Esophagus squamous epithelium (tissue), 5 donors: ENCODE results near the gene PTGDR. TPM values are rescaled to one million over a fixed set of nuclear protein-coding genes. Genes with fewer than 3 reads are reported as not detected.

Experiments
- DNase-seq: peaks from one replicate; lab custom pipeline; 2025; lab: John Stamatoyannopoulos, UW
- H3K27ac ChIP-seq, 4 donors: fragments of 200-600 bp; sonication (generic); one replicate each; pipeline ENCODE4 v1.5.1; 2016 to 2019; ENCODE audit warnings: mild to moderate bottlenecking in 1 of 4
- H3K27me3 ChIP-seq, 4 donors: fragments of 200-600 bp; sonication (generic); 1 replicate in 3 of 4; 2 replicates in 1 of 4; pipeline versions ENCODE4 v1.5.1 to v1.6.0; 2017 to 2021; ENCODE audit warnings: antibody characterized with exemption in 1 of 4
- H3K36me3 ChIP-seq, 3 donors: fragments of 200-600 bp; sonication (generic); one replicate each; pipeline ENCODE4 v1.5.1; 2016 to 2019
- H3K4me1 ChIP-seq, 3 donors: fragments of 200-600 bp; sonication (generic); one replicate each; pipeline ENCODE4 v1.5.1; 2017 to 2019
- H3K4me3 ChIP-seq, 4 donors: fragments of 200-600 bp; sonication (generic); 1 replicate in 3 of 4; 2 replicates in 1 of 4; pipeline ENCODE4 v1.5.1; 2016 to 2019; ENCODE audit warnings: mild to moderate bottlenecking in 2 of 4, moderate library complexity in 1 of 4
- H3K9me3 ChIP-seq, 3 donors: fragments of 200-600 bp; sonication (generic); one replicate each; pipeline ENCODE4 v1.5.1; 2016 to 2019
- CTCF ChIP-seq, 6 experiments: fragments of 450-650 bp in 4 of 6; fragments of 200-600 bp in 2 of 6; sonication (generic) in 2 of 6; IDR thresholded peaks; one replicate each; pipeline ENCODE4 v1.5.1; 2016 to 2019; ENCODE audit warnings: antibody characterized with exemption in 6 of 6, mild to moderate bottlenecking in 4 of 6, moderate library complexity in 4 of 6
- POLR2A ChIP-seq, 4 donors: fragments of 450-650 bp; IDR thresholded peaks; one replicate each; pipeline ENCODE4 v1.6.1; 2017; ENCODE audit warnings: antibody characterized with exemption in 4 of 4, mild to moderate bottlenecking in 4 of 4, moderate library complexity in 3 of 4
- WGBS, 2 donors: methylation state at CpG; one replicate each; pipeline ENCODE4 v1.1.5; 2018; 5-methylcytosine and 5-hydroxymethylcytosine counted together
- intact Hi-C: fragments of 100-400 bp; cut with DNase I; formaldehyde crosslinking; loops from one replicate; pipeline ENCODE4 v1.15.0; 2022
- total RNA-seq, 4 donors: library from RNA; depleted of rRNA; stranded (reverse); fragments of >200 nt; gene quantifications; one replicate each; pipeline ENCODE4 v1.1.0, GENCODE V29; 2016
- donor health status: DM: yes; HTN: yes; CAD: no.

PTGDR gene
- total RNA-seq, 4 donors from 2014 or later, result 0.57 TPM; not detected in 3

GRCh38 chr14:52268279-52269061 lies 972 bp downstream of the PTGDR start:
- no peaks in the 10 kb centered on the region for H3K9me3 ChIP-seq
- H3K4me1 ChIP-seq, result peaks cover 6 to 35% (median 10%) of the 10 kb centered on the region in 3 donors
- H3K27me3 ChIP-seq, result peaks cover 0 to 47% (median 5%) of the 10 kb centered on the region in 4 donors
- no peak for TF ChIP-seq CTCF (IDR thresholded peaks at IDR 0.05)
- TF ChIP-seq POLR2A (IDR thresholded peaks at IDR 0.05), result no peak
- H3K36me3 ChIP-seq, result no peaks in the 10 kb centered on the region
- intact Hi-C loops, result no loop called here
- DNase-seq, result no peak
- H3K27ac ChIP-seq, result peak overlapping the region in 1 of 4 donors; percentile 50
- 2 to 4% methylated on average over 9 to 23 of the region's 54 CpGs for WGBS, 2 donors
- H3K4me3 ChIP-seq, result peak overlapping the region; percentile 12 to 60 (median 49)

- 24 to 40% methylated on average over 9 to 17 of the region's 17 CpGs for WGBS, 2 donors
- intact Hi-C loops, result no loop called here
- Histone ChIP-seq H3K9me3 (no peaks in the 10 kb centered on the region), H3K36me3 (no peaks in the 10 kb centered on the region), H3K27me3 (peaks cover 0 to 50% (median 5%) of the 10 kb centered on the region in 4 donors), H3K27ac (no peak overlapping the region), H3K4me3 (peak overlapping the region in 3 of 4 donors; percentile 46 to 60 (median 52)), H3K4me1 (peaks cover 6 to 35% (median 10%) of the 10 kb centered on the region in 3 donors)
- DNase-seq, result no peak
- TF ChIP-seq POLR2A (IDR thresholded peaks at IDR 0.05), result no peak
- TF ChIP-seq CTCF (IDR thresholded peaks at IDR 0.05), result no peak
These were observed 1.6 kb downstream of the PTGDR start for GRCh38 chr14:52269100-52269499.

GRCh38 chr14:52269982-52270381 lies 2.5 kb downstream of the PTGDR start:
- H3K36me3 ChIP-seq, result no peaks in the 10 kb centered on the region
- peaks cover 0 to 50% (median 5%) of the 10 kb centered on the region in 4 donors for H3K27me3 ChIP-seq
- TF ChIP-seq POLR2A (IDR thresholded peaks at IDR 0.05) (no peak), CTCF (IDR thresholded peaks at IDR 0.05) (no peak)
- peaks cover 6 to 35% (median 10%) of the 10 kb centered on the region in 3 donors for H3K4me1 ChIP-seq
- H3K4me3 ChIP-seq, result no peak overlapping the region
- intact Hi-C loops, result no loop called here
- 57 to 59% methylated on average over 8 of the region's 8 CpGs for WGBS, 2 donors
- no peak for DNase-seq
- H3K9me3 ChIP-seq, result no peaks in the 10 kb centered on the region
- H3K27ac ChIP-seq, result no peak overlapping the region

GRCh38 chr14:52271538-52271937 lies 4.0 kb downstream of the PTGDR start:
- no peak overlapping the region for H3K4me3 ChIP-seq
- H3K4me1 ChIP-seq, result peaks cover 6 to 33% (median 10%) of the 10 kb centered on the region in 3 donors
- WGBS, 2 donors, result 87 to 93% methylated on average over 1 of the region's 1 CpG
- intact Hi-C loops, result no loop called here
- no peak for DNase-seq
- TF ChIP-seq CTCF (IDR thresholded peaks at IDR 0.05) (no peak), POLR2A (IDR thresholded peaks at IDR 0.05) (no peak)
- H3K9me3 ChIP-seq, result no peaks in the 10 kb centered on the region
- no peaks in the 10 kb centered on the region for H3K36me3 ChIP-seq
- H3K27me3 ChIP-seq, result peaks cover 0 to 49% (median 5%) of the 10 kb centered on the region in 4 donors
- H3K27ac ChIP-seq, result no peak overlapping the region

GRCh38 chr14:52272375-52272774 lies 4.9 kb downstream of the PTGDR start:
- Histone ChIP-seq H3K36me3 (no peaks in the 10 kb centered on the region), H3K4me3 (no peak overlapping the region), H3K4me1 (peaks cover 6 to 25% (median 10%) of the 10 kb centered on the region in 3 donors), H3K27ac (no peak overlapping the region), H3K27me3 (peaks cover 0 to 40% (median 5%) of the 10 kb centered on the region in 4 donors), H3K9me3 (no peaks in the 10 kb centered on the region)
- TF ChIP-seq POLR2A (IDR thresholded peaks at IDR 0.05) (no peak), CTCF (IDR thresholded peaks at IDR 0.05) (peak in 1 of 6 experiments; percentile 18)
- WGBS, 2 donors, result 47 to 57% methylated on average over 3 of the region's 3 CpGs
- intact Hi-C loops, result no loop called here
- DNase-seq, result no peak
